Suprapubic skin (tissue), 3 donors: ENCODE results near the gene BUD13.

Source experiments
- CTCF ChIP-seq, 2 donors: fragments of 200-600 bp in 1 of 2; fragments of 450-650 bp in 1 of 2; sonication (generic) in 1 of 2; IDR thresholded peaks; one replicate each; pipeline ENCODE4 v1.5.1; 2016 to 2019; ENCODE audit warnings: antibody characterized with exemption in 2 of 2, mild to moderate bottlenecking in 1 of 2, moderate library complexity in 1 of 2
- POLR2A ChIP-seq, 2 donors: fragments of 450-650 bp; IDR thresholded peaks; one replicate each; pipeline ENCODE4 v1.6.1; 2017; ENCODE audit warnings: antibody characterized with exemption in 2 of 2, mild to moderate bottlenecking in 2 of 2, moderate library complexity in 2 of 2

GRCh38 chr11:116707161-116707629, 65.6 kb downstream of the BUD13 start:
- no peak for TF ChIP-seq CTCF (IDR thresholded peaks at IDR 0.05)
- TF ChIP-seq POLR2A (IDR thresholded peaks at IDR 0.05) = no peak
